Spleen (tissue), 11 donors: ENCODE data around the gene SUPT20HL2. TPM values are rescaled to one million over a fixed set of nuclear protein-coding genes. Genes with fewer than 3 reads are reported as not detected.

Experiments used
- DNase-seq: peaks from one replicate; pipeline ENCODE4 v3.0.0-alpha.2; 2020
- H3K27ac ChIP-seq, 8 donors: fragments of 200-600 bp; sonication (generic) in 7 of 8; 1 replicate in 4 of 8; 2 replicates in 4 of 8; pipeline versions ENCODE4 v1.5.0 to v1.8.0; 2016 to 2021; ENCODE audit warnings: inconsistent platforms in 4 of 8, mild to moderate bottlenecking in 4 of 8, moderate library complexity in 1 of 8
- H3K27me3 ChIP-seq, 7 donors: fragments of 200-600 bp; sonication (generic) in 6 of 7; replicated peaks in 1 of 7; 1 replicate in 4 of 7; 2 replicates in 3 of 7; pipeline versions ENCODE4 v1.5.0 to v1.8.0; 2016 to 2021; ENCODE audit warnings: inconsistent platforms in 3 of 7, mild to moderate bottlenecking in 1 of 7
- H3K36me3 ChIP-seq, 6 donors: fragments of 200-600 bp; sonication (generic) in 5 of 6; 1 replicate in 4 of 6; 2 replicates in 2 of 6; pipeline versions ENCODE4 v1.5.0 to v1.8.0; 2016 to 2021; ENCODE audit warnings: inconsistent platforms in 2 of 6
- H3K4me1 ChIP-seq, 6 donors: fragments of 200-600 bp; sonication (generic) in 5 of 6; 1 replicate in 3 of 6; 2 replicates in 3 of 6; pipeline versions ENCODE4 v1.5.0 to v1.8.0; 2016 to 2021; ENCODE audit warnings: inconsistent platforms in 3 of 6
- H3K4me3 ChIP-seq, 8 donors: fragments of 200-600 bp; sonication (generic) in 7 of 8; 1 replicate in 4 of 8; 2 replicates in 4 of 8; pipeline versions ENCODE4 v1.5.0 to v1.8.0; 2016 to 2021; ENCODE audit warnings: inconsistent platforms in 4 of 8, mild to moderate bottlenecking in 4 of 8, moderate library complexity in 2 of 8
- H3K9me3 ChIP-seq, 8 donors: fragments of 200-600 bp; sonication (generic) in 7 of 8; 1 replicate in 4 of 8; 2 replicates in 4 of 8; pipeline versions ENCODE4 v1.5.0 to v1.8.0; 2016 to 2021; ENCODE audit warnings: inconsistent platforms in 4 of 8
- POLR2A ChIP-seq, 3 donors: fragments of 450-650 bp; IDR thresholded peaks; one replicate each; pipeline ENCODE4 v1.5.1; 2017; ENCODE audit warnings: antibody characterized with exemption in 3 of 3, mild to moderate bottlenecking in 1 of 3
- POLR2AphosphoS5 ChIP-seq, 3 donors: sonication (generic); formaldehyde crosslinking; IDR thresholded peaks; one replicate each; pipeline ENCODE4 v1.5.1; 2017; ENCODE audit warnings: antibody characterized with exemption in 3 of 3
- WGBS, 5 donors: extraction: QIAGEN DNeasy Blood & Tissue Kit in 3 of 5; methylation state at CpG; one replicate each; pipeline versions ENCODE4 v1.1.5 to v1.1.7; 2013 to 2018; 5-methylcytosine and 5-hydroxymethylcytosine counted together
- intact Hi-C: fragments of 100-400 bp; cut with DNase I; formaldehyde crosslinking; loops from one replicate; pipeline ENCODE4 v1.15.0; 2023; ENCODE audit warnings: low total_unique reads
- polyA plus RNA-seq, 3 donors: library from polyadenylated mRNA; stranded (reverse); fragments of 200-250 nt; gene quantifications; one replicate each; pipeline ENCODE4 v1.2.1, GENCODE V29; 2013
- total RNA-seq, 7 donors: library from RNA; depleted of rRNA in 3 of 7; stranded (reverse); fragments of >200 nt in 3 of 7; fragmentation: NEBNext Ultra II Directional in 4 of 7; extraction: Animal tissue kit (Norgen Biotek cat#: 25700) in 4 of 7; gene quantifications; one replicate each; pipeline versions ENCODE4 v1.1.0 to v1.2.1, GENCODE V29; 2016 to 2021
- TF ChIP-seq, protein P1 (sequence below), 11 experiments: fragments of 200-600 bp in 7 of 11; fragments of 450-650 bp in 4 of 11; sonication (generic) in 4 of 11; IDR thresholded peaks in 8 of 11; conservative IDR thresholded peaks in 3 of 11; 1 replicate in 7 of 11; 2 replicates in 4 of 11; pipeline versions ENCODE4 v1.4.0 to v1.8.0; 2016 to 2021; ENCODE audit warnings: antibody characterized with exemption in 11 of 11, inconsistent platforms in 4 of 11, mild to moderate bottlenecking in 1 of 11
- donor health status: healthy with polysubstance abuse.
- donor health status: DM: no; HTN: no; CAD: no; lungs with moderate emphysema.
- donor health status: DM: no; HTN: no; CAD: no.
- donor health status: Bipolar disorder and iron deficiency.
- donor health status: healthy.
- donor health status: DM: no; HTN: no; CAD: no.
- donor health status: DM: yes; HTN: yes; CAD: no.

The SUPT20HL2 gene
- total and polyA plus RNA-seq, 10 donors, result not detected

DNA sequence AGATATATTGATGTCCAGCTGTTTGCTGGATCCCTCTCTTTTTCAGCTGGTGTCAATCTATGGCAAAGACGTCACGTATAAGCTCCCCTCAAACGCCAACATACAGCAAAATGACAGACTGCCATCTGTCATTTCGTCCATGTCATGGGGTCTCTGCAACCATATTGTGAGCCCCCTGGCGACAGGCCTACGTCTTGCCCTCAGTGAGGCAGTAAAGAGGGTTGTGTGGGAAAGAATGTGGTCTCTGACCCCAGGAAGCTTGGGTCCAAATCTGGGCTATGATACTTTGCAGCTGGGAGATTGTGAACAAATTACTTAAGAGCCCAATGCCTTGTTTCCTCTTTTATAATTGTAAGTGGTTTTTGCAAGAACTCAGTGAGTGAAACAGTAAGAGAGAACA lies 7.4 kb downstream of the SUPT20HL2 start:
- no peak for DNase-seq
- TF ChIP-seq POLR2A (IDR thresholded peaks at IDR 0.05) (no peak), POLR2AphosphoS5 (IDR thresholded peaks at IDR 0.05) (no peak)
- TF ChIP-seq, protein P1, sequence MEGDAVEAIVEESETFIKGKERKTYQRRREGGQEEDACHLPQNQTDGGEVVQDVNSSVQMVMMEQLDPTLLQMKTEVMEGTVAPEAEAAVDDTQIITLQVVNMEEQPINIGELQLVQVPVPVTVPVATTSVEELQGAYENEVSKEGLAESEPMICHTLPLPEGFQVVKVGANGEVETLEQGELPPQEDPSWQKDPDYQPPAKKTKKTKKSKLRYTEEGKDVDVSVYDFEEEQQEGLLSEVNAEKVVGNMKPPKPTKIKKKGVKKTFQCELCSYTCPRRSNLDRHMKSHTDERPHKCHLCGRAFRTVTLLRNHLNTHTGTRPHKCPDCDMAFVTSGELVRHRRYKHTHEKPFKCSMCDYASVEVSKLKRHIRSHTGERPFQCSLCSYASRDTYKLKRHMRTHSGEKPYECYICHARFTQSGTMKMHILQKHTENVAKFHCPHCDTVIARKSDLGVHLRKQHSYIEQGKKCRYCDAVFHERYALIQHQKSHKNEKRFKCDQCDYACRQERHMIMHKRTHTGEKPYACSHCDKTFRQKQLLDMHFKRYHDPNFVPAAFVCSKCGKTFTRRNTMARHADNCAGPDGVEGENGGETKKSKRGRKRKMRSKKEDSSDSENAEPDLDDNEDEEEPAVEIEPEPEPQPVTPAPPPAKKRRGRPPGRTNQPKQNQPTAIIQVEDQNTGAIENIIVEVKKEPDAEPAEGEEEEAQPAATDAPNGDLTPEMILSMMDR (IDR thresholded peaks at IDR 0.05 in 8 of 11, conservative IDR thresholded peaks at IDR 0.05 in 3 of 11), result no peak
- H3K4me3 ChIP-seq, result no peak overlapping the region
- H3K4me1 ChIP-seq, result no peaks in the 10 kb centered on the region
- WGBS, 5 donors, result 10 to 56% (median 39%) methylated on average over 2 to 6 of the region's 6 CpGs
- no peaks in the 10 kb centered on the region for H3K9me3 ChIP-seq
- peaks cover 0 to 11% (median 0%) of the 10 kb centered on the region in 7 donors for H3K27me3 ChIP-seq
- no peaks in the 10 kb centered on the region for H3K36me3 ChIP-seq
- H3K27ac ChIP-seq, result no peak overlapping the region
- intact Hi-C loops, result no loop called here

DNA sequence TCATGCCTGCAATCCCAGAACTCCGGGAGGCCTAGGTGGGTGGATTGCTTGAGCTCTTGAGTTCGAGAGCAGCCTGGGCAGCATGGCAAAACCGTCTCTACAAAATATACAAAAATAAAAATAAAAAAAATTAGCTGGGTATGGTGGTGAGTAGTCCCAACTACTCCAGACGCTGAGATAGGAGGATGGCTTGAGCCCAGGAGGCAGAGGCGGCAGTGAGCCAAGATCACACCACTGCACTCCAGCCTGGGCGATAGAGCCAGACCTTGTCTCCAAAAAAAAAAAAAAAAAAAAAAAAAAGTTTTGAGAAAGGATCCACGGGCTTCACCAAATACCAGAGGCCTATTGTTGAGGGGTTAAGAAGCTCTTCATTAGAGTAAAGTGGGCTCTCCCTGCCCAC lies 8.0 kb downstream of the SUPT20HL2 start:
- intact Hi-C loops, result no loop called here
- WGBS, 5 donors, result 68 to 83% (median 79%) methylated on average over 6 to 7 of the region's 7 CpGs
- Histone ChIP-seq H3K36me3 (no peaks in the 10 kb centered on the region), H3K4me1 (no peaks in the 10 kb centered on the region), H3K4me3 (no peak overlapping the region), H3K27ac (no peak overlapping the region), H3K9me3 (no peaks in the 10 kb centered on the region), H3K27me3 (peaks cover 0 to 11% (median 0%) of the 10 kb centered on the region in 7 donors)
- TF ChIP-seq, protein P1 (IDR thresholded peaks at IDR 0.05 in 8 of 11, conservative IDR thresholded peaks at IDR 0.05 in 3 of 11), result no peak
- no peak for TF ChIP-seq POLR2AphosphoS5 (IDR thresholded peaks at IDR 0.05)
- no peak for TF ChIP-seq POLR2A (IDR thresholded peaks at IDR 0.05)
- DNase-seq, result no peak

DNA sequence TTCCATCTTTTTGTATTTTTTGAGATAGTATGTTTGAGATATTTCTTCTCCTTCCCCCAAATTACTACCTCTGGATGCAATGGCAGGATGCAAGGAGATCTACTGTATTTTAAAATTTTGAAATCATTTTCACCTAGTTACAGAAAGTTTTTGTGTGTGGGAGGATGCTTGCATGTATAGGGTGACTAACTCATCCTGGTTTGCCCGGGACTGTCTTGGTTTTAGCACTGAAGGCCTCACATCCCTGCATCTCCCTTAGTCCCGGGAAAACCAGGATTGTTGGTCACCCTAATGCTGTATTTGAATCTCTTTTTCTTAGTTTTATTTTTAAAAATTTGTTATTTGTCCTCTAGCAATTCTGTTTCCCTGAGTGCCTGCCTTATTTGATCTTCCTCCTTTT lies 12.1 kb downstream of the SUPT20HL2 start:
- H3K27ac ChIP-seq, result no peak overlapping the region
- intact Hi-C loops, result no loop called here
- DNase-seq, result no peak

DNA sequence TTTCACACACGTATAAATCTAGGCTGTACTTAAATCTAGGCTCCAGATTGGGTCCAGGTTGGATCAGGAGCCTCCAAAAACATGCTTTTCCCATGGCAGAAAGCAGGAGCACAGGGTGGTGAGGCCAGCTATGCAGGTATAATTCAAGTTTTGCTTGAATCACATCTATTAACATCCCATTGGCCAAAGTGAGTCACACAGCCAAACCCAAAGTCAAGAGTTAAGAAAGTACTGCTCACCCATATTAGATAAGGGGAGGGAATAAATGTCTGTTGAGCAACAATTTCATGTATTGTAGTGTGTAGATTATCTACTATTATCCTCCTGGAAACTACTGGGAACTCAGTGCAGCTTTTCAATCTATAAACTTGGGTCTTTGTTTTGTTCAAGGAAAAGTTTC lies 12.8 kb downstream of the SUPT20HL2 start:
- no peaks in the 10 kb centered on the region for H3K36me3 ChIP-seq
- intact Hi-C loops, result no loop called here
- DNase-seq, result no peak
- no peaks in the 10 kb centered on the region for H3K9me3 ChIP-seq
- H3K27ac ChIP-seq, result no peak overlapping the region
- H3K4me3 ChIP-seq, result no peak overlapping the region
- no peak for TF ChIP-seq POLR2A (IDR thresholded peaks at IDR 0.05)
- H3K27me3 ChIP-seq, result peaks cover 0 to under 1% (median 0%) of the 10 kb centered on the region in 7 donors
- no peaks in the 10 kb centered on the region for H3K4me1 ChIP-seq
- WGBS, 5 donors, result 47 to 89% (median 72%) methylated on average over 1 of the region's 1 CpG

More for the DNA sequence above, 12.1 kb downstream of the SUPT20HL2 start:
- H3K36me3 ChIP-seq, result no peaks in the 10 kb centered on the region
- no peak overlapping the region for H3K4me3 ChIP-seq
- H3K9me3 ChIP-seq, result no peaks in the 10 kb centered on the region
- WGBS, 5 donors, result 67 to 100% (median 87%) methylated on average over 2 of the region's 2 CpGs
- no peaks in the 10 kb centered on the region for H3K4me1 ChIP-seq
- H3K27me3 ChIP-seq, result peaks cover 0 to 7% (median 0%) of the 10 kb centered on the region in 7 donors
- TF ChIP-seq POLR2AphosphoS5 (IDR thresholded peaks at IDR 0.05) (no peak), POLR2A (IDR thresholded peaks at IDR 0.05) (no peak)
- TF ChIP-seq, protein P1 (IDR thresholded peaks at IDR 0.05 in 8 of 11, conservative IDR thresholded peaks at IDR 0.05 in 3 of 11), result no peak

DNA sequence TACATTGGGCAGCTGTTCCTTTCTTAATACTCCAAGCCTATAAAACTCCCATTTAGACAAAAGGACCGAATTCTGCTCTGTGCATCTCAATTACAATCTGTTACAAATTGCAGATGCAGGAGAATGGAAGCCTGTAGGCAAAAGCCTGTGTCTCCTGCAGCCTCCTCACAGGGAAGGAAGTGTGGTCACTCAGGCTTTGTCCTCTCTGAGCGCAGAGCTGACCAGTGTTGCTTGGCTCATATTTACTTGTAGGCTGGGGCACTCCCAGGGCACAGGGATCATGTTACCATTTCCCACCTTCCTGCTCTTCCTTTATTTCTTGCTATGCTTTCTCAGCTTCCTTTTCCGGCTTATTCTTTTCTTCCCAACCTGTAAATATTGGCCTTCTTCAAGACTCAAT lies 15.7 kb downstream of the SUPT20HL2 start:
- Histone ChIP-seq H3K9me3 (no peaks in the 10 kb centered on the region), H3K4me1 (no peaks in the 10 kb centered on the region), H3K4me3 (no peak overlapping the region), H3K36me3 (no peaks in the 10 kb centered on the region), H3K27me3 (no peaks in the 10 kb centered on the region), H3K27ac (no peak overlapping the region)
- WGBS, 5 donors, result 49 to 79% (median 55%) methylated on average over 2 to 3 of the region's 3 CpGs
- intact Hi-C loops, result no loop called here
- DNase-seq, result no peak
- TF ChIP-seq, protein P1 (IDR thresholded peaks at IDR 0.05 in 8 of 11, conservative IDR thresholded peaks at IDR 0.05 in 3 of 11), result no peak
- TF ChIP-seq POLR2A (IDR thresholded peaks at IDR 0.05) (no peak), POLR2AphosphoS5 (IDR thresholded peaks at IDR 0.05) (no peak)
